HuH-7.5 (cell line): ENCODE data around the gene BBIP1.

Experiments used
- DNase-seq: peaks from one replicate; pipeline ENCODE4 v3.0.0; 2011; ENCODE audit warnings: low spot score

Gene BBIP1

GRCh38 chr10:110861930-110862649 lies 56.9 kb downstream of the BBIP1 start:
- no peak for DNase-seq

DNA sequence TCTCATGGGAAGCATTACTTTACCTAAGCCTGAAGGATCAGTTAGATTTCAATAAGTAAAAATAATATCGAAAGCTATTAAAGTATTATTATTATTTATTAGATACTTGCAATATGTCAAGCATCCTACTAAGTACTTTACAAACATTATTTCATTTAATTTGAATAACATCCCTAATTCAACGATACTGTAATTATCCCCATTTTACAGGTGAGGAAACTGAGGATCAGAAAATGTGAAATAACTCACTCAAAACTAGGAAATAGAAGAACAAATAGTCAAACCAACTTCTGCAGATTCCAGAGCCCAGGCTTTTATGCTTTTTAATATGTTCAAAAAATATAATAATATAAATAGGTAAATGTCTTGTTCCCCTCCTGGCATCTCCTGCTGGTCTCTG lies 57.5 kb downstream of the BBIP1 start:
- DNase-seq = no peak

- DNase-seq = no peak
Observed at GRCh38 chr10:110860576-110861241, 58.3 kb downstream of the BBIP1 start.

- no peak for DNase-seq
Observed at GRCh38 chr10:110859973-110860376, 59.0 kb downstream of the BBIP1 start.

DNA sequence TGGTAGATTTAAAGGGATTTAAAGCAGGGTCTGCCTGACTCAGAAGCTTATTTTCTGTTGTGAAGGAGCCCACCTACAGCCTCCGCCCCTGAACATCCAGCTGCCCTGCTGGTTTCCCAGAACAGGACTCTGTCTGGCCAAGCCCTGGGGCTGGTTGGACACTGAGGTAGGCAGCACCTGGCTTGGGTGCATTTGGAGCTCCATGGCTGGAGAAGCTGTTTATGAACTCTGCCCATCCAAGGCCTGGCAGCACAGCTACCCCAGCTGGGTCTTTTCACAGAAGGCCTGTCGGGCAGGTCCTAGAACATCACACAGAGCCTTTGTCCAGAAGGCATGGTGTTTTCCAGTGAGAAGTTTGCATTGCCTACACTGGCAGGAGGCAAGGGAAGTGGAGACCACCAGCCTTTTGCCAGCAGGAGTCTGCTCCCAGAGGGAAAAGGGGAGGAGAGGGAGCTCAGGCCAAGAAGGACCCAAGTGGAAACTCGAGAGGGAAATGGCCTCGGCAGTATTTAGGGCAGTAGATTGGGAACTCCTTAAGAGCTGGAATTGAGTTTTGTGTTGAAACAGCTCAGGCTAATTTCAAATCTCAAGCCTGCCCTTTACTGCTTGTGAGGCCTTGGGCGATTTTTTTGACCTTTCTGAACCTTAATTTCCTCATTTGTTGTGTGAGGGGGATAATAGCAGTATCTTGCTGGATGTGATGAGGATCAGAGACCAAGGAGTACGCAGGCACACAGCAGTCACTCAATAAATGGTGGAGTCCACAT lies 59.6 kb downstream of the BBIP1 start:
- no peak for DNase-seq

DNA sequence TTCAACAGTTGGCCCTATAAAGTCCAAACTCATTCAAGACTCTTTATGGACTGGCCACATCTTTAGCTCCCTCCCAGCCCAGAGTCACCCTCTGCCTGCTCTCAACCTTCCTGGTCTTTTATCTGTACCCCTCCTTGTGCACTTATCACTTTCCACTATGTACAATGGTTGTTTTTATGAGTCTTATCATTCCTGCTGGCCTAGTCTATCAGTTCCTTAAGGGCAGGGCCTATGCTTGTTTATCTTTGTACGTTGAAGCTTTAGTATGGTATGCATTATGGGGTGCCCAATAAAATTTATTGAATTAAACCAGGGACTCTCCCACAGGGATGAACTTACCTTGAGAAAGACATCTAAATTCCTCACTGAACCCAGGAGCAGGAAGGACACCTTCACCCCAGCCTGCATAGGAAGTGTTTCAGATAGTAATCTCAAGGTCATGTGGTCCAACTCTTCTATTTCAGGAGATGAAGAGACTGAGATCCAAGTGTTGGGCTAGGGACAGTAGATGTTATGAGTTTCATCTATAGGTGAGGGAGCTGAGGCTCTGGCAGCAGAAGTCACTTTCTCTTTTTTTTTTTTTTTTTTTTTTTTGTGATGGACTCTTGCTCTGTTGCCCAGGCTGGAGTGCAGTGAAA lies 60.6 kb downstream of the BBIP1 start:
- DNase-seq = no peak

DNA sequence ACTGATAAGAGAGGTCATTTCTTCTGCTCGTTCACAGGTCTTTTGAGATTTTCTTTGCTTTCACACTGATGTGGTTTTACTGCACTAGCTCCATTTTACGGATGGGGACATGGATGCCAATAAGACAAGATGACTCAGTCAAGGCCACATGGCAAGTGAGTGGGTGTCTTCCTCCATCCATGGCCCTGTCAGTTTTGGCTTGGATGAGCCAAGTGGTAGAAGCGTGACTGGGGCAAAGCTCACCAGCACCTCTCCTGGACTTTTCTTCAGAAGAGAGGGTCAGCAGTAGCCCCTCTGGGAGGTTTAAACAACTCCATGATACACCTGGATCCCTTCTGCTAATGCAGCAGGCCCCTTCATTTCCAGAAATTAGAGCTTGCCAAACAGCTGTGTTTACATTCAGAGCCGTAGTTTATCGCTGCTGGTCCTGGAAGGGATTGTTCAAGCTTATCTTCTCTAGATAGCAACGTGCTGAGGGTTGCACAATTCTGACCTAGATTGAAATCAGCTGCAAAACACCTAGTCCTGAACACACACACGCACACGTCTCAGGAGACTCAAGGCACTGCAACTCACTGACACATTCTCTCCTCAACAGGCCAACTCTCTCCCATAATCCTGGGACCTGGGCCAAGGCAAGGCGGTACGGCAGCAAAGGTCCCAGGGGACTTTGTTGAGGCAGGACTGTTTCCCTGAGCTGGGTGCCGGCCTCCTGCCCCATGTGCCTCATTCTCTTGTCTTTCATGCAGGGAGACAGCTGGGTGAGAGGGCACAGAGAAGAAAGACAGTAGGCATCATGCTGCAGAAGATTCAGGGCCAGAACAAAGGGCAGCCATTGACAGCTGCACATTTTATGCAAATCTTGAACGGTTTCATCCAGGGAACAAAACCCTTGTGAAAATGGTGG lies 61.5 kb downstream of the BBIP1 start:
- no peak for DNase-seq

- no peak for DNase-seq
Observed at GRCh38 chr10:110853921-110854605, 64.9 kb downstream of the BBIP1 start.

GRCh38 chr10:110852947-110853346 lies 66.0 kb downstream of the BBIP1 start:
- DNase-seq = no peak

GRCh38 chr10:110852255-110852896 lies 66.6 kb downstream of the BBIP1 start:
- no peak for DNase-seq

DNA sequence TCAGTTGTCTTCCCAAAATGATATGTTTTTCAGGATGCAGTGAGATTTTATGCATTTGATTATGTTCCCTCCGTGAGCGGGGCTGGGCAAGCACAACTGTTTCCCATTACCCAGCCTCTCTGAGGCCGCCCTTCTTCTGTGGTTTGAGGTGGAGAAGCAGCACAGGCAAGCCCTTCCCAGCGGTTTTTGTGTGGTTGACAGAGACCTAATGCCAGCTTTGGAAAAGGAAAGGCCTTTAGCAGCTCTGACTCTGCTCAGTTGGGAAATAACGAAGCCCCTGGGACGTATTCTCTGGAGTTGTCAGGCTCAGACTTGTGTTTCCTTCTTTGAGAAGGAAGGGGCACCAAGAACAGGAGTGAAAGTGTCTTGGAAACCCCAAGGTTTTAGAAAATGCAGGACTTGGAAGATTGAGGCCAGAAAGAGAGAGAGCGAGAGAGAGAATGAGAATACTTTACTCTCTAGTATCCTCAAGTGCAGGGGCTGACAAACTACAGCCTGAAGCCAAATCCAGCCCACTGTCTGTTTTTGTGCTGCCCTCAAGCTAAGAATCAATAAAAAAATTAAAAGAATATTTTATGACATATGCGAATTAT lies 67.9 kb downstream of the BBIP1 start:
- DNase-seq = no peak

- no peak for DNase-seq
Observed at GRCh38 chr10:110850099-110850498, 68.9 kb downstream of the BBIP1 start.
